Pancreas (tissue), 10 donors: ENCODE data around the gene TREH. TPM values are rescaled to one million over a fixed set of nuclear protein-coding genes. Genes with fewer than 3 reads are reported as not detected.

Source experiments
- ATAC-seq, 4 donors: fragments of 200-7000 bp; cut with Tn5 transposase; one replicate each; pipeline versions ENCODE4 v1.8.0 to v1.9.1; 2020; ENCODE audit warnings: mild to moderate bottlenecking in 4 of 4, moderate library complexity in 4 of 4
- DNase-seq, 6 donors: peaks; one replicate each; pipeline ENCODE4 v3.0.0-alpha.2; 2020
- FAIRE-seq: peaks from 2 replicates; lab custom pipeline; 2012; peaks lifted over from hg19 to GRCh38; lab: Jason Lieb, UNC
- H3K27ac ChIP-seq, 4 donors: fragments of 200-600 bp; sonication (generic); 1 replicate in 3 of 4; 2 replicates in 1 of 4; pipeline versions ENCODE4 v1.5.0 to v1.8.0; 2020
- H3K27me3 ChIP-seq, 4 donors: fragments of 200-600 bp; one replicate each; pipeline ENCODE4 v1.8.0; 2021
- H3K36me3 ChIP-seq, 3 donors: fragments of 200-600 bp; sonication (generic) in 1 of 3; one replicate each; pipeline versions ENCODE4 v1.5.0 to v1.8.0; 2020 to 2021
- H3K4me1 ChIP-seq, 3 donors: fragments of 200-600 bp; one replicate each; pipeline ENCODE4 v1.8.0; 2021
- H3K4me3 ChIP-seq, 4 donors: fragments of 200-600 bp; sonication (generic) in 2 of 4; one replicate each; pipeline versions ENCODE4 v1.5.0 to v1.8.0; 2020 to 2021
- H3K9me3 ChIP-seq, 4 donors: fragments of 200-600 bp; one replicate each; pipeline ENCODE4 v1.8.0; 2021
- WGBS, 2 donors: extraction: QIAGEN DNeasy Blood & Tissue Kit; methylation state at CpG; one replicate each; pipeline ENCODE4 v1.1.7; 2013; 5-methylcytosine and 5-hydroxymethylcytosine counted together
- intact Hi-C, 3 donors: fragments of 100-400 bp; cut with DNase I; formaldehyde crosslinking; loops; one replicate each; pipeline versions ENCODE4 v1.11.1 to v1.14.2; 2022
- polyA plus RNA-seq, 2 donors: library from polyadenylated mRNA; stranded (reverse); fragments of 200-250 nt; gene quantifications; one replicate each; pipeline ENCODE4 v1.2.3, GENCODE V29; 2013
- total RNA-seq, 6 donors: library from RNA; stranded (reverse); fragmentation: NEBNext Ultra II Directional in 4 of 6; extraction: Animal tissue kit (Norgen Biotek cat#: 25700) in 4 of 6; gene quantifications; one replicate each; pipeline versions ENCODE4 v1.2.1 to v1.2.4, GENCODE V29; 2021 to 2023
- TF ChIP-seq, protein P1 (sequence below), 4 donors: fragments of 200-600 bp; sonication (generic) in 3 of 4; IDR thresholded peaks; one replicate each; pipeline versions ENCODE4 v1.5.0 to v1.8.0; 2021; ENCODE audit warnings: antibody characterized with exemption in 4 of 4
- donor health status: healthy with polysubstance abuse.
- donor health status: DM: no; HTN: no; CAD: no; lungs with moderate emphysema.
- donor health status: DM: no; HTN: no; CAD: no.
- donor health status: control.
- donor health status: control.
- donor health status: Bipolar disorder and iron deficiency.
- donor health status: DM: yes; HTN: yes; CAD: no.
- donor health status: DM: no; HTN: no; CAD: no.
- donor health status: DM: no; HTN: no; CAD: no.
- donor health status: DM: yes; HTN: yes; CAD: no.

Gene TREH
- total and polyA plus RNA-seq, 8 donors: 0.14 to 4.7 (median 1.0) TPM

DNA sequence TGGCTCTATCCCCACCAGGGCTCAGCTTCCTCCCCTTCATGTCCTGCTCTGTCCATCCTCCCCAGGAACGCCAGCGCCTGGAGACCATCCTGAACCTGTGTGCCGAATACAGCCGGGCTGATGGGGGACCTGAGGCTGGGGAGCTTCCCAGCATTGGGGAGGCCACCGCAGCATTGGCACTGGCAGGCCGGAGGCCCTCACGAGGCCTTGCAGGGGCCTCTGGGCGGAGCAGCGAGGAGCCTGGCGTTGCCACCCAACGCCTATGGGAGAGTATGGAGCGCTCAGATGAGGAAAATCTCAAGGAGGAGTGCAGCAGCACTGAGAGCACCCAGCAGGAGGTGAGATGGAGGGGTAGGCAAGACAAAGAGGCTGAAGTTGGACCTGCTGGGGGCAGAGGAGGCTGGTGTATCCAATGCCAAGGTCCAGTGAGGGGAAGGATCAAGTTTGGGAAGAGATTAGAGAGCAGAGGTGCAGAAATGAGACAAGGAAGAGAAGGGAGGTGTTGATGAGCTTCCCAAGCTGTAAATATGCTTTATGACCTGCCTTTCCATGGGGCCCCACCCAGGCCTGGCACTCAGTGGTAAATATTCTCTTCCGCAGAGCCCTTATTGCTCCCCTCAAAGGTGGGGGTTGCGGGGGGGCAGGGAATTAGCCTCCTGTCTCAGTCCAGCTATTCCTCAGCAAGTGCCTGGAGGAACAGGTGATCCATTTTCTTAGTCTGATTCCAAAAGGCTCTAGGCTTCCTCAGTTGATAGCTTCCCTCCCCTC lies 48.1 kb downstream of the TREH start:
- FAIRE-seq (no peak), DNase-seq (no peak), ATAC-seq (no peak)
- H3K36me3 ChIP-seq: peaks cover 0 to 25% (median 0%) of the 10 kb centered on the region in 3 donors
- H3K9me3 ChIP-seq: no peaks in the 10 kb centered on the region
- no peak overlapping the region for H3K4me3 ChIP-seq
- H3K4me1 ChIP-seq: peaks cover 7 to 15% (median 12%) of the 10 kb centered on the region in 3 donors
- no peak overlapping the region for H3K27ac ChIP-seq
- H3K27me3 ChIP-seq: no peaks in the 10 kb centered on the region
- TF ChIP-seq, protein P1, sequence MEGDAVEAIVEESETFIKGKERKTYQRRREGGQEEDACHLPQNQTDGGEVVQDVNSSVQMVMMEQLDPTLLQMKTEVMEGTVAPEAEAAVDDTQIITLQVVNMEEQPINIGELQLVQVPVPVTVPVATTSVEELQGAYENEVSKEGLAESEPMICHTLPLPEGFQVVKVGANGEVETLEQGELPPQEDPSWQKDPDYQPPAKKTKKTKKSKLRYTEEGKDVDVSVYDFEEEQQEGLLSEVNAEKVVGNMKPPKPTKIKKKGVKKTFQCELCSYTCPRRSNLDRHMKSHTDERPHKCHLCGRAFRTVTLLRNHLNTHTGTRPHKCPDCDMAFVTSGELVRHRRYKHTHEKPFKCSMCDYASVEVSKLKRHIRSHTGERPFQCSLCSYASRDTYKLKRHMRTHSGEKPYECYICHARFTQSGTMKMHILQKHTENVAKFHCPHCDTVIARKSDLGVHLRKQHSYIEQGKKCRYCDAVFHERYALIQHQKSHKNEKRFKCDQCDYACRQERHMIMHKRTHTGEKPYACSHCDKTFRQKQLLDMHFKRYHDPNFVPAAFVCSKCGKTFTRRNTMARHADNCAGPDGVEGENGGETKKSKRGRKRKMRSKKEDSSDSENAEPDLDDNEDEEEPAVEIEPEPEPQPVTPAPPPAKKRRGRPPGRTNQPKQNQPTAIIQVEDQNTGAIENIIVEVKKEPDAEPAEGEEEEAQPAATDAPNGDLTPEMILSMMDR (IDR thresholded peaks at IDR 0.05): no peak
- intact Hi-C loops: no loop called here
- WGBS, 2 donors: 92 to 94% methylated on average over 14 of the region's 14 CpGs

DNA sequence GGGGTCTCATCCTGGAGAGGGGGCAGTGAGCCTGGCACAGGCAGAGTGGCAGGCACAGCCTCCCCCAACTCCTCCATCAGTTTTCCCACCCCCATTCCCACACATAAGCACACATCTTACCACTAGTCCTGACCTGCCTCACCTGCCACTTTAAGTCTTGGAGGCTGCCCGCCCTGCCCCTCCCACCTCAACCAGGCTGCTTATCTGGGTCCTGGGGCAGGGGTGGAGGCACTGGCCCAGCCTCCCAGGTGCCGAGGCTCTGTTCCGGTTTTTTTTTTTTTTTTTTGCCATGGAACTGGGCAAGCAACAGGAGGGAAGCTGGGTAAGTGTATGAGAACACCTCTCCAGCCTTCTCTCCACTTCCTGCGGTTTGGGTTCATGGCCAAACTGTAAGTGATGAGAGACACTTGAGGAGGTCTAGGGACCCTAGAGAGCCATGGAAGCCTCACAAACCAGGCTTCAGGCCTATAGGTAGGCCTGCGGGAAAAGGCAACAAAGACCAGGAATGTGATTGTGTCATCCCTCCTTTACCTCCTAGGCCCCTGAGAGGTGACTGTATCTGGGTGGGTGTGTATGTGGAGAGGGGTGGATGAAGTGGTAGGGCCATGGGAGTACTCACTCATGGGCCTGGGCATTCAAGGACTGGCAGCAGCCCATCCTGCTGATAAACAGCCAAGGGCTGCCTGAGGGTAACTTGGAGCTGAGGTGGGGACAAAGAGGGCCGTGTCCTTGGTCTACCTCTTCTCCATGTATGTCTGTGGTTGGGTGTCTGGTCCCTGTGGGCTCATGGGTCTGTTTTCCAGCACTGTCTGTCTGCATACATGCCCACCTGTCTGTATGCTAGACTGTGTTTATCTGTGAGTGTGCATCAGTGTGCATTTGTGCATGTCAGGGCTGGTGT lies 49.4 kb downstream of the TREH start:
- WGBS, 2 donors: 41 to 46% methylated on average over 6 of the region's 6 CpGs
- peaks cover 5 to 7% (median 7%) of the 10 kb centered on the region in 3 donors for H3K4me1 ChIP-seq
- DNase-seq: peak in 3 of 6 donors; percentile 42 to 67 (median 58)
- no peak overlapping the region for H3K27ac ChIP-seq
- no peak for FAIRE-seq
- TF ChIP-seq, protein P1 (IDR thresholded peaks at IDR 0.05): no peak
- H3K4me3 ChIP-seq: no peak overlapping the region
- peak; percentile 4 to 50 (median 48) for ATAC-seq
- intact Hi-C loops: no loop called here
- H3K36me3 ChIP-seq: peaks cover 0 to 19% (median 0%) of the 10 kb centered on the region in 3 donors
- H3K27me3 ChIP-seq: no peaks in the 10 kb centered on the region
- H3K9me3 ChIP-seq: no peaks in the 10 kb centered on the region

DNA sequence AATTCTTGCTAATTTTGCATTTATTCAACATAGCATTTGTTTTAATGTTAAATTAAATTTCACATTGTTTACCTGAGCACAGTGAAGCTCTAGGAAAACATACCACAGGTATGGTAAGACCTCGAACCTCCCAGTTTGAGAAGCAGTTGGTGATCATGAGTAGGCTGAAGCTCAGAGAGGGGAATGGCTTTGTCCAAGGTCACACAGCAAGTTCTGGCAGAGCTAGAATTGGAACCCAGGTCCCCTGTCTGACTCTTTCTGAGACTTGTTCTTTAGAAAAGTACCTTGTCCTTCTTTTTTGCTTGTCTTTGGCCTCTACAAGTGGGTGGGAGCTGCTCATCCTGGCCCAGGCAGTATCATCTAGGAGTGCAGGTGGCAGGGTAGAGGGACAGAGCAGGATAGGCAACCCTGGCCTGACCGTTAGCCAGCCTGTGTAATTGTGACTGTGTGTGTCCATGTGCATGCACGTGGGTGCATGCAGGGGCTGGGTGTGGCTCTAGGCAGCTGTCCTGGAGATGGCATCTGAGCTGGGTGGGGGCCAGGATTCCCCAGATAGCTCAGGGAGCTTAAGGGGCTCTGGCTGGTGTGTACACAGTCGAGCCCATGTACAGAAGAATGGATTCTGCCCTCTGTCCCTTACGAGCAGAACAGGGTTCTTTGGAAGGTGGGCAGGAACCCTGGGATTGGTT lies 50.4 kb downstream of the TREH start:
- H3K27me3 ChIP-seq: no peaks in the 10 kb centered on the region
- intact Hi-C loops: no loop called here
- peaks cover 0 to 24% (median 0%) of the 10 kb centered on the region in 3 donors for H3K36me3 ChIP-seq
- TF ChIP-seq, protein P1 (IDR thresholded peaks at IDR 0.05): no peak
- WGBS, 2 donors: 61% methylated on average over 5 of the region's 5 CpGs
- ATAC-seq (no peak), FAIRE-seq (no peak), DNase-seq (peak in 1 of 6 donors; percentile 16)
- H3K27ac ChIP-seq: no peak overlapping the region
- H3K4me3 ChIP-seq: no peak overlapping the region
- H3K9me3 ChIP-seq: no peaks in the 10 kb centered on the region
- H3K4me1 ChIP-seq: peaks cover under 1 to 2% (median 2%) of the 10 kb centered on the region in 3 donors

DNA sequence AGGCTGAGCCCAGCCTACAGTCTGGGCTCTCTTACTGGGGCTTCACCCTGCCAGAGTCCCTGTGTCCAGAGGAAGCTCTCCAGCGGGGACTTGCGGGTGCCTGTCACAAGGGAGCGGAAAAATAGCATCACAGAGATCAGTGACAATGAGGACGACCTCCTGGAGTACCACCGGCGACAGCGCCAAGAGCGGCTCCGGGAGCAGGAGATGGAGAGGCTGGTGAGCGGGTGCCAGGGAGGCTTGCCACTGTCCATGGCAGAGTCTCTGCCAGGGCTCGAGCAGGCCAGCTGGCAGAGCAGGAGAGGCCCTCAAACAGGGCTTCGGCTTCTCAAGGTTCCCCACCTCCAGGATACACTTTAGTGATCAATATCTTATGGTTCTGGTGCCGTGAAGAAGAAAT lies 51.0 kb downstream of the TREH start:
- DNase-seq (peak in 2 of 6 donors; percentile 30 to 52), FAIRE-seq (no peak), ATAC-seq (peak in 1 of 4 donors; percentile 25)
- WGBS, 2 donors: 69 to 77% methylated on average over 13 of the region's 13 CpGs
- intact Hi-C loops: no loop called here
- no peaks in the 10 kb centered on the region for H3K27me3 ChIP-seq
- no peak overlapping the region for H3K27ac ChIP-seq
- no peaks in the 10 kb centered on the region for H3K9me3 ChIP-seq
- peaks cover 0 to 24% (median 0%) of the 10 kb centered on the region in 3 donors for H3K36me3 ChIP-seq
- no peak overlapping the region for H3K4me3 ChIP-seq
- H3K4me1 ChIP-seq: no peaks in the 10 kb centered on the region
- TF ChIP-seq, protein P1 (IDR thresholded peaks at IDR 0.05): no peak
